Superior temporal gyrus (tissue), 1 donor: ENCODE data around the gene MRS2.

Experiments used
- DNase-seq: peaks from one replicate; pipeline ENCODE4 v3.0.0-alpha.2; 2016; ENCODE audit errors: extremely low spot score

The MRS2 gene

GRCh38 chr6:24430086-24430485 lies 27.4 kb downstream of the MRS2 start:
- DNase-seq, result no peak

- DNase-seq, result peak; percentile 57
Measured at GRCh38 chr6:24431045-24431451, 28.3 kb downstream of the MRS2 start.

- no peak for DNase-seq
Measured at GRCh38 chr6:24432611-24433010, 29.9 kb downstream of the MRS2 start.

- DNase-seq, result no peak
Measured at GRCh38 chr6:24436979-24437378, 34.2 kb downstream of the MRS2 start.

- DNase-seq, result no peak
Measured at GRCh38 chr6:24439858-24440539, 37.3 kb downstream of the MRS2 start.

GRCh38 chr6:24440897-24441598 lies 38.3 kb downstream of the MRS2 start:
- DNase-seq, result no peak

- no peak for DNase-seq
Measured at GRCh38 chr6:24441599-24441904, 38.8 kb downstream of the MRS2 start.

- no peak for DNase-seq
Measured at GRCh38 chr6:24444588-24444987, 41.9 kb downstream of the MRS2 start.

GRCh38 chr6:24445704-24446103 lies 43.0 kb downstream of the MRS2 start:
- DNase-seq, result no peak

- no peak for DNase-seq
Measured at GRCh38 chr6:24446670-24447069, 43.9 kb downstream of the MRS2 start.

GRCh38 chr6:24448396-24448795 lies 45.7 kb downstream of the MRS2 start:
- DNase-seq, result no peak

GRCh38 chr6:24448828-24449525 lies 46.2 kb downstream of the MRS2 start:
- DNase-seq, result no peak

GRCh38 chr6:24451581-24452388 lies 49.0 kb downstream of the MRS2 start:
- DNase-seq, result no peak

GRCh38 chr6:24453921-24454320 lies 51.2 kb downstream of the MRS2 start:
- no peak for DNase-seq

GRCh38 chr6:24454452-24454851 lies 51.7 kb downstream of the MRS2 start:
- DNase-seq, result no peak

GRCh38 chr6:24455061-24455460 lies 52.3 kb downstream of the MRS2 start:
- DNase-seq, result no peak

GRCh38 chr6:24458134-24458533 lies 55.4 kb downstream of the MRS2 start:
- no peak for DNase-seq

- DNase-seq, result no peak
Measured at GRCh38 chr6:24458941-24459340, 56.2 kb downstream of the MRS2 start.

GRCh38 chr6:24460966-24461365 lies 58.2 kb downstream of the MRS2 start:
- DNase-seq, result no peak

GRCh38 chr6:24464253-24465038 lies 61.7 kb downstream of the MRS2 start:
- no peak for DNase-seq

- no peak for DNase-seq
Measured at GRCh38 chr6:24469811-24470210, 67.1 kb downstream of the MRS2 start.
